Raji (cell line): Measurements from ENCODE around the gene GAS1.

Experiments
- POLR2A ChIP-seq: IDR thresholded peaks from 2 replicates; pipeline ENCODE4 v1.6.1; 2011; ENCODE audit warnings: low read depth, low read length, control low read depth; ENCODE audit not compliant: insufficient read depth

The GAS1 gene

GRCh38 chr9:86909388-86909787 lies 37.9 kb downstream of the GAS1 start:
- TF ChIP-seq POLR2A: no peak

- TF ChIP-seq POLR2A: no peak
Observed at GRCh38 chr9:86908261-86908660, 39.0 kb downstream of the GAS1 start.

GRCh38 chr9:86907346-86907745 lies 40.0 kb downstream of the GAS1 start:
- no peak for TF ChIP-seq POLR2A

DNA sequence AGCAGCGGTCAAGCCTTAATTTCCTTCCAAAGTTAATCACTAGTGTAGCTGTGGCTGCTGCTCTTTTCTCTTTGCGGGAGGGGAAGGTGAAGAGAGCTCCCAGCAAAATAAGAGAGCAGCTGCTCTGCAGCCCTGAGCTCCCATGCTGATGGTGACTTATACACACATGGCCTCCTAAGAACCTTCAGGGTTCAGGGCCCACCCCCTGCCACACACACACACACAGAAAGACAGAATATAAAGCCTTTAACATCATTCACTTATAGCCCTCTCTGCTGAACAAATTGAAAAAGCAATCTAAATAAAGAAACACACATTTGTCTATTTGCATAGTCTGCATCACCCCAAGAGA lies 43.6 kb downstream of the GAS1 start:
- no peak for TF ChIP-seq POLR2A

DNA sequence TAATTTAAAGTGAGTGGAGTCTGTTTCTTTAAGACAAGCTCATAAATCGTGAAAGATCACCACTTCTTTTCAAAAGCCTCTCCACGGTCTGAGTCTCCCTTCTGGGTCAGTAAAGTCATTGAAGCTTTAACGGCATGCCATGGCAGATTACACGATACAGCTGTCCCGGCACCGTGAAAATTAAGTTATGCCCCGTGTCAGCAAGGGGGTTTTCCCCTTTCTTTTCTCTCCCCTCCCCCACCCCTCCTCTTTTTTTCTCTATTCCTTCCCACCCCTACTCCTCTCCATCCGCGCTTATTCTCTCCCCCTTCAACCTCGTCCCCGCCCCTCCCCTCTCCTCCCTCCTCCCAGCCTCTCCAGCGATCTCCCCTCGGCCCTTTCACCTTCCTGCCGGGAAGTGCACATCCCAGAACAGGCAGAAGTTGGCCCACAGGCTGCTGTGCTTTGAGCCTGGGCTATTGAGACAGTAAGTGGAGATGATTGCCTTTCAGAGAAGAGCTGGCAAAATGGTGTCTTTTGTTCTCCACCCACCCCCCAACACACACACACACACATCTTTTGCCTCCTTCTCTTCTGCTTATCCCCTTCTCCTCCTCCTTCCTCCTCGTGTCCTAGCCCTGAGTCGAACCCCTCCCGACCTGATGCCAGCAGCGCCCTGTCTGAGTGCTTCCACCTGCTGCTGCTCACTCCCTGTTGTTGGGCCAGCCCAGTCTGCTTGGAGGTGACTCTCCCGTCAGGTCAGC lies 44.1 kb downstream of the GAS1 start:
- TF ChIP-seq POLR2A: no peak

- no peak for TF ChIP-seq POLR2A
Observed at GRCh38 chr9:86902586-86902985, 44.7 kb downstream of the GAS1 start.

GRCh38 chr9:86902176-86902575 lies 45.1 kb downstream of the GAS1 start:
- TF ChIP-seq POLR2A: no peak

DNA sequence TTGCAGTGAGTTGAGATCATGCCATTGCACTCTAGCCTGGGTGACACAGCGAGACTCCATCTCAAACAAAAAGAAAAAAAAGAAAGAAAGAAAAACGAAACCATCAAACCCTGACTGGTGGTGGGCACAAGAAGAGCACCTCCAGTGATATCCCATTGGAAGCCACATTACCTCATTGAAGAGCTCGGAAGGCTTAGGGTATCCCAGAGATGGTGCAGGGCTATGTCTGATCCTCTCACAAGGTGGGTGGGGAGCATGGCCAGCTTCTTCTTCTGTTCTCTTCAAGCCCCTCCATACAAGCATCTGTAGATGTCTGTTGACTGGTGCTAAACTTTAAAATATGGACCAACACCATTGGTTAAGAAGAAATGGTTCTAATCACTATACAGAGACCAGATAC lies 45.8 kb downstream of the GAS1 start:
- no peak for TF ChIP-seq POLR2A
